GM23338 (cell line): ENCODE measurements around the gene CACNA2D4. TPM values are rescaled to one million over a fixed set of nuclear protein-coding genes. Genes with fewer than 3 reads are reported as not detected.

ENCODE experiments used
- ATAC-seq: fragments of 200-7000 bp; cut with Tn5 transposase; 3 replicates; pipeline ENCODE4 v1.9.1; 2020
- DNase-seq: peaks from one replicate; pipeline ENCODE4 v3.0.0-alpha.2; 2015; ENCODE audit warnings: low spot score
- H2AFZ ChIP-seq: fragments of 200-600 bp; sonication (generic); 2 replicates; pipeline ENCODE4 v1.8.0; 2016; ENCODE audit warnings: antibody characterized with exemption, mild to moderate bottlenecking, moderate library complexity
- H3F3A ChIP-seq: fragments of 200-600 bp; sonication (generic); replicated peaks from 2 replicates; pipeline ENCODE4 v1.8.0; 2017; ENCODE audit warnings: antibody characterized with exemption, mixed run types, low read depth
- H3K27ac ChIP-seq: fragments of 200-600 bp; sonication (generic); 2 replicates; pipeline ENCODE4 v1.6.1; 2016; ENCODE audit warnings: low read depth
- H3K27me3 ChIP-seq: fragments of 200-600 bp; sonication (generic); 2 replicates; pipeline ENCODE4 v1.8.0; 2016; ENCODE audit warnings: mild to moderate bottlenecking, mixed run types, moderate library complexity; ENCODE audit not compliant: insufficient read depth
- H3K36me3 ChIP-seq: fragments of 200-600 bp; sonication (generic); 2 replicates; pipeline ENCODE4 v1.8.0; 2016; ENCODE audit warnings: mild to moderate bottlenecking; ENCODE audit not compliant: insufficient read depth
- H3K4me1 ChIP-seq: fragments of 200-600 bp; sonication (generic); 2 replicates; pipeline ENCODE4 v1.8.0; 2016; ENCODE audit warnings: mild to moderate bottlenecking, moderate library complexity; ENCODE audit not compliant: insufficient read depth
- H3K4me2 ChIP-seq: fragments of 200-600 bp; sonication (generic); 2 replicates; pipeline ENCODE4 v1.7.1; 2017; ENCODE audit warnings: mixed run types
- H3K4me3 ChIP-seq: fragments of 200-600 bp; sonication (generic); 2 replicates; pipeline ENCODE4 v1.6.1; 2016; ENCODE audit warnings: mixed run types
- H3K79me2 ChIP-seq: fragments of 200-600 bp; sonication (generic); replicated peaks from 2 replicates; pipeline ENCODE4 v1.8.0; 2017; ENCODE audit warnings: mild to moderate bottlenecking; ENCODE audit not compliant: insufficient read depth
- H3K9me2 ChIP-seq: fragments of 200-600 bp; sonication (generic); 2 replicates; pipeline ENCODE4 v1.8.0; 2017; ENCODE audit not compliant: insufficient read depth
- H4K20me1 ChIP-seq: fragments of 200-600 bp; sonication (generic); replicated peaks from 2 replicates; pipeline ENCODE4 v1.8.0; 2017; ENCODE audit warnings: mild to moderate bottlenecking; ENCODE audit not compliant: insufficient read depth
- H3K27ac Mint-ChIP-seq: 2 replicates; pipeline ENCODE4 v1.8.0; 2020; ENCODE audit warnings: inconsistent platforms, mild to moderate bottlenecking, moderate library complexity, mixed read lengths
- H3K27me3 Mint-ChIP-seq: 3 replicates; pipeline ENCODE4 v1.8.0; 2022; ENCODE audit warnings: low read depth, mild to moderate bottlenecking, moderate library complexity, mixed read lengths, inconsistent platforms; ENCODE audit not compliant: insufficient read depth, poor library complexity
- H3K36me3 Mint-ChIP-seq: 3 replicates; pipeline ENCODE4 v1.8.0; 2021; ENCODE audit warnings: low read depth, mild to moderate bottlenecking, inconsistent platforms, moderate library complexity, mixed read lengths
- H3K4me1 Mint-ChIP-seq: 3 replicates; pipeline ENCODE4 v1.8.0; 2020; ENCODE audit warnings: mild to moderate bottlenecking, inconsistent platforms, mixed read lengths
- H3K4me3 Mint-ChIP-seq: 3 replicates; pipeline ENCODE4 v1.8.0; 2021; ENCODE audit warnings: moderate library complexity, mild to moderate bottlenecking, inconsistent platforms, mixed read lengths
- H3K9me3 Mint-ChIP-seq: 3 replicates; pipeline ENCODE4 v1.8.0; 2020; ENCODE audit warnings: moderate library complexity, mild to moderate bottlenecking, inconsistent platforms, mixed read lengths
- CREB1 ChIP-seq: fragments of 250-450 bp; sonication (Bioruptor Pico); IDR thresholded peaks from 2 replicates; pipeline ENCODE4 v1.5.0; 2020; ENCODE audit warnings: low read depth, mild to moderate bottlenecking, moderate library complexity
- ETS1 ChIP-seq: IDR thresholded peaks from 2 replicates; pipeline ENCODE4 v1.6.1; 2016; ENCODE audit warnings: antibody characterized with exemption
- EZH2 ChIP-seq: fragments of 200-600 bp; sonication (generic); IDR thresholded peaks from one replicate; pipeline ENCODE4 v1.8.0; 2017; ENCODE audit warnings: antibody characterized with exemption, mild to moderate bottlenecking, low read depth; ENCODE audit not compliant: unreplicated experiment
- EZH2phosphoT487 ChIP-seq: fragments of 200-600 bp; sonication (generic); IDR thresholded peaks from one replicate; pipeline ENCODE4 v1.8.1; 2018; ENCODE audit warnings: antibody characterized with exemption; ENCODE audit not compliant: unreplicated experiment
- JUNB ChIP-seq: IDR thresholded peaks from one replicate; pipeline ENCODE4 v1.6.1; 2016; ENCODE audit warnings: antibody characterized with exemption; ENCODE audit not compliant: unreplicated experiment
- NANOG ChIP-seq: IDR thresholded peaks from 2 replicates; pipeline ENCODE4 v1.6.1; 2016; ENCODE audit warnings: antibody characterized with exemption, borderline replicate concordance
- POLR2AphosphoS5 ChIP-seq: IDR thresholded peaks from 2 replicates; pipeline ENCODE4 v1.6.1; 2016; ENCODE audit warnings: antibody characterized with exemption, low read depth
- REST ChIP-seq: IDR thresholded peaks from one replicate; pipeline ENCODE4 v1.6.1; 2018; ENCODE audit warnings: antibody characterized with exemption; ENCODE audit not compliant: unreplicated experiment
- STAT1 ChIP-seq: IDR thresholded peaks from one replicate; pipeline ENCODE4 v1.6.1; 2016; ENCODE audit warnings: antibody characterized with exemption; ENCODE audit not compliant: unreplicated experiment
- ZNF114 ChIP-seq: fragments of 250-450 bp; sonication (Bioruptor Pico); IDR thresholded peaks from 2 replicates; pipeline ENCODE4 v1.5.0; 2020; ENCODE audit warnings: mild to moderate bottlenecking, moderate library complexity
- ZNF331 ChIP-seq: fragments of 250-450 bp; sonication (Bioruptor Pico); IDR thresholded peaks from 2 replicates; pipeline ENCODE4 v1.5.0; 2020; ENCODE audit warnings: low read depth, mild to moderate bottlenecking, moderate library complexity
- polyA plus RNA-seq: library from polyadenylated mRNA; unstranded; fragments of >200 nt; fragmentation: Nextera tagmentation; extraction: Ambion mirVana; gene quantifications from 2 replicates; pipeline ENCODE4 v1.2.1, GENCODE V29; 2016
- total RNA-seq: library from RNA; depleted of rRNA; stranded (reverse); fragments of >200 nt; shearing (Covaris generic); gene quantifications from 2 replicates; pipeline ENCODE4 v1.2.3, GENCODE V29; 2014
- TF ChIP-seq, protein P1 (sequence below), 2 experiments: fragments of 200-600 bp in 1 of 2; sonication (generic) in 1 of 2; conservative IDR thresholded peaks; 2 replicates each; pipeline versions ENCODE4 v1.5.1 to v1.6.1; 2016 to 2017; ENCODE audit warnings: antibody characterized with exemption in 2 of 2, low read depth in 2 of 2, mild to moderate bottlenecking in 2 of 2, moderate library complexity in 1 of 2
- TF ChIP-seq, protein P2 (sequence below): fragments of 250-450 bp; sonication (Bioruptor Pico); IDR thresholded peaks from 2 replicates; pipeline ENCODE4 v1.5.0; 2020; ENCODE audit warnings: mild to moderate bottlenecking, moderate library complexity

CACNA2D4 gene
- total and polyA plus RNA-seq, 2 experiments from 2014 or later, result 0.07 to 0.24 TPM

- DNase-seq (no peak), ATAC-seq (no peak)
- no peak overlapping the region for H3K27ac ChIP-seq
- Mint-ChIP-seq H3K4me1 (no peaks in the 10 kb centered on the region), H3K9me3 (no peaks in the 10 kb centered on the region; the same call in 2 of the 3 replicates), H3K36me3 (no peaks in the 10 kb centered on the region), H3K27me3 (peaks cover 12% of the 10 kb centered on the region), H3K27ac (no peak overlapping the region), H3K4me3 (no peak overlapping the region)
- no peaks in the 10 kb centered on the region for H3K79me2 ChIP-seq
- H3K4me2 ChIP-seq, result no peak overlapping the region
- no peak overlapping the region for H2AFZ ChIP-seq
- no peaks in the 10 kb centered on the region for H3K9me2 ChIP-seq
- H3F3A ChIP-seq, result no peaks in the 10 kb centered on the region
- no peaks in the 10 kb centered on the region for H4K20me1 ChIP-seq
- no peak for TF ChIP-seq ZNF331
- TF ChIP-seq REST, result no peak
- TF ChIP-seq JUNB, result no peak
- TF ChIP-seq EZH2phosphoT487, result no peak
- TF ChIP-seq ETS1, result no peak
- TF ChIP-seq POLR2AphosphoS5, result no peak
- TF ChIP-seq, protein P1, sequence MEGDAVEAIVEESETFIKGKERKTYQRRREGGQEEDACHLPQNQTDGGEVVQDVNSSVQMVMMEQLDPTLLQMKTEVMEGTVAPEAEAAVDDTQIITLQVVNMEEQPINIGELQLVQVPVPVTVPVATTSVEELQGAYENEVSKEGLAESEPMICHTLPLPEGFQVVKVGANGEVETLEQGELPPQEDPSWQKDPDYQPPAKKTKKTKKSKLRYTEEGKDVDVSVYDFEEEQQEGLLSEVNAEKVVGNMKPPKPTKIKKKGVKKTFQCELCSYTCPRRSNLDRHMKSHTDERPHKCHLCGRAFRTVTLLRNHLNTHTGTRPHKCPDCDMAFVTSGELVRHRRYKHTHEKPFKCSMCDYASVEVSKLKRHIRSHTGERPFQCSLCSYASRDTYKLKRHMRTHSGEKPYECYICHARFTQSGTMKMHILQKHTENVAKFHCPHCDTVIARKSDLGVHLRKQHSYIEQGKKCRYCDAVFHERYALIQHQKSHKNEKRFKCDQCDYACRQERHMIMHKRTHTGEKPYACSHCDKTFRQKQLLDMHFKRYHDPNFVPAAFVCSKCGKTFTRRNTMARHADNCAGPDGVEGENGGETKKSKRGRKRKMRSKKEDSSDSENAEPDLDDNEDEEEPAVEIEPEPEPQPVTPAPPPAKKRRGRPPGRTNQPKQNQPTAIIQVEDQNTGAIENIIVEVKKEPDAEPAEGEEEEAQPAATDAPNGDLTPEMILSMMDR (conservative IDR thresholded peaks at IDR 0.05; ENCODE audit: low read depth in 2 of 2), result no peak
- TF ChIP-seq CREB1 (CRISPR knock-in tag), result no peak
- no peak for TF ChIP-seq ZNF114
- no peak for TF ChIP-seq STAT1
- no peak for TF ChIP-seq EZH2
- TF ChIP-seq, protein P2, sequence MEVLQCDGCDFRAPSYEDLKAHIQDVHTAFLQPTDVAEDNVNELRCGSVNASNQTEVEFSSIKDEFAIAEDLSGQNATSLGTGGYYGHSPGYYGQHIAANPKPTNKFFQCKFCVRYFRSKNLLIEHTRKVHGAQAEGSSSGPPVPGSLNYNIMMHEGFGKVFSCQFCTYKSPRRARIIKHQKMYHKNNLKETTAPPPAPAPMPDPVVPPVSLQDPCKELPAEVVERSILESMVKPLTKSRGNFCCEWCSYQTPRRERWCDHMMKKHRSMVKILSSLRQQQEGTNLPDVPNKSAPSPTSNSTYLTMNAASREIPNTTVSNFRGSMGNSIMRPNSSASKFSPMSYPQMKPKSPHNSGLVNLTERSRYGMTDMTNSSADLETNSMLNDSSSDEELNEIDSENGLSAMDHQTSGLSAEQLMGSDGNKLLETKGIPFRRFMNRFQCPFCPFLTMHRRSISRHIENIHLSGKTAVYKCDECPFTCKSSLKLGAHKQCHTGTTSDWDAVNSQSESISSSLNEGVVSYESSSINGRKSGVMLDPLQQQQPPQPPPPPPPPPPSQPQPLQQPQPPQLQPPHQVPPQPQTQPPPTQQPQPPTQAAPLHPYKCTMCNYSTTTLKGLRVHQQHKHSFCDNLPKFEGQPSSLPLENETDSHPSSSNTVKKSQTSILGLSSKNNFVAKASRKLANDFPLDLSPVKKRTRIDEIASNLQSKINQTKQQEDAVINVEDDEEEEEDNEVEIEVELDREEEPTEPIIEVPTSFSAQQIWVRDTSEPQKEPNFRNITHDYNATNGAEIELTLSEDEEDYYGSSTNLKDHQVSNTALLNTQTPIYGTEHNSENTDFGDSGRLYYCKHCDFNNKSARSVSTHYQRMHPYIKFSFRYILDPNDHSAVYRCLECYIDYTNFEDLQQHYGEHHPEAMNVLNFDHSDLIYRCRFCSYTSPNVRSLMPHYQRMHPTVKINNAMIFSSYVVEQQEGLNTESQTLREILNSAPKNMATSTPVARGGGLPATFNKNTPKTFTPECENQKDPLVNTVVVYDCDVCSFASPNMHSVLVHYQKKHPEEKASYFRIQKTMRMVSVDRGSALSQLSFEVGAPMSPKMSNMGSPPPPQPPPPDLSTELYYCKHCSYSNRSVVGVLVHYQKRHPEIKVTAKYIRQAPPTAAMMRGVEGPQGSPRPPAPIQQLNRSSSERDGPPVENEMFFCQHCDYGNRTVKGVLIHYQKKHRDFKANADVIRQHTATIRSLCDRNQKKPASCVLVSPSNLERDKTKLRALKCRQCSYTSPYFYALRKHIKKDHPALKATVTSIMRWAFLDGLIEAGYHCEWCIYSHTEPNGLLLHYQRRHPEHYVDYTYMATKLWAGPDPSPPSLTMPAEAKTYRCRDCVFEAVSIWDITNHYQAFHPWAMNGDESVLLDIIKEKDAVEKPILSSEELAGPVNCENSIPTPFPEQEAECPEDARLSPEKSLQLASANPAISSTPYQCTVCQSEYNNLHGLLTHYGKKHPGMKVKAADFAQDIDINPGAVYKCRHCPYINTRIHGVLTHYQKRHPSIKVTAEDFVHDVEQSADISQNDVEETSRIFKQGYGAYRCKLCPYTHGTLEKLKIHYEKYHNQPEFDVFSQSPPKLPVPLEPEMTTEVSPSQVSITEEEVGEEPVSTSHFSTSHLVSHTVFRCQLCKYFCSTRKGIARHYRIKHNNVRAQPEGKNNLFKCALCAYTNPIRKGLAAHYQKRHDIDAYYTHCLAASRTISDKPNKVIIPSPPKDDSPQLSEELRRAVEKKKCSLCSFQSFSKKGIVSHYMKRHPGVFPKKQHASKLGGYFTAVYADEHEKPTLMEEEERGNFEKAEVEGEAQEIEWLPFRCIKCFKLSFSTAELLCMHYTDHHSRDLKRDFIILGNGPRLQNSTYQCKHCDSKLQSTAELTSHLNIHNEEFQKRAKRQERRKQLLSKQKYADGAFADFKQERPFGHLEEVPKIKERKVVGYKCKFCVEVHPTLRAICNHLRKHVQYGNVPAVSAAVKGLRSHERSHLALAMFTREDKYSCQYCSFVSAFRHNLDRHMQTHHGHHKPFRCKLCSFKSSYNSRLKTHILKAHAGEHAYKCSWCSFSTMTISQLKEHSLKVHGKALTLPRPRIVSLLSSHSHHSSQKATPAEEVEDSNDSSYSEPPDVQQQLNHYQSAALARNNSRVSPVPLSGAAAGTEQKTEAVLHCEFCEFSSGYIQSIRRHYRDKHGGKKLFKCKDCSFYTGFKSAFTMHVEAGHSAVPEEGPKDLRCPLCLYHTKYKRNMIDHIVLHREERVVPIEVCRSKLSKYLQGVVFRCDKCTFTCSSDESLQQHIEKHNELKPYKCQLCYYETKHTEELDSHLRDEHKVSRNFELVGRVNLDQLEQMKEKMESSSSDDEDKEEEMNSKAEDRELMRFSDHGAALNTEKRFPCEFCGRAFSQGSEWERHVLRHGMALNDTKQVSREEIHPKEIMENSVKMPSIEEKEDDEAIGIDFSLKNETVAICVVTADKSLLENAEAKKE (CRISPR knock-in tag), result no peak
- TF ChIP-seq NANOG, result no peak
- H3K4me1 ChIP-seq, result no peaks in the 10 kb centered on the region
- no peaks in the 10 kb centered on the region for H3K27me3 ChIP-seq
- no peaks in the 10 kb centered on the region for H3K36me3 ChIP-seq
- H3K4me3 ChIP-seq, result no peak overlapping the region
Observed at GRCh38 chr12:1881301-1881700, 37.2 kb downstream of the CACNA2D4 start.
